ENCODE results near the gene EGLN2.

EGLN2 gene

DNA sequence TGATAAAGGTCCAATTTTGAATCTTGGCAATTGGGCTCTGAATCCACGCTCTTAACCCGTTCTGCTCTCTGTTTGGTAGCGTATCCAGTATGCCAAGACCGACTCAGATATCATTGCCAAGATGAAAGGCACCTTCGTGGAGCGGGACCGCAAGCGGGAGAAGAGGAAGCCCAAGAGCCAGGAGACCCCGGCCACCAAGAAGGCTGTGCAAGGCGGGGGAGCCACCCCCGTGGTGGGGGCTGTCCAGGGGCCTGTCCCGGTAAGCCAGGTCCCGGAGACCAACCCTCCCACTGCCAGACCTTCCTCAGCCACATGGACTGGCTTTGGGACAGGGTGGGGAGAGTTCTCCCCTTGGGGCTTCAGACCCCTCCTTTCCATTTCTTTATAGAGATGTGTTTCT lies 39.6 kb upstream of the EGLN2 start:
- H3K4me3 ChIP-seq (ENCODE audit: low read depth, low read length, poor library complexity, severe bottlenecking), result no peak overlapping the region
- peaks cover 30% of the 10 kb centered on the region for H3K79me2 ChIP-seq (ENCODE audit: insufficient read depth, low read length)
- H3K4me2 ChIP-seq (ENCODE audit: low read length), result no peak overlapping the region
- H3K27me3 ChIP-seq (ENCODE audit: insufficient read depth, low read length), result no peaks in the 10 kb centered on the region
- no peak overlapping the region for H3K27ac ChIP-seq (ENCODE audit: low read depth, low read length, poor library complexity, severe bottlenecking)
- H3K9ac ChIP-seq (ENCODE audit: low read length), result no peak overlapping the region
- H4K20me1 ChIP-seq (ENCODE audit: insufficient read depth, low read length), result no peaks in the 10 kb centered on the region
- no peak for TF ChIP-seq CTCF (IDR thresholded peaks at IDR 0.05; ENCODE audit: low read length)
- peaks cover 97% of the 10 kb centered on the region for H3K36me3 ChIP-seq (ENCODE audit: insufficient read depth, low read length)
- H2AFZ ChIP-seq (ENCODE audit: low read length), result no peak overlapping the region
- H3K4me1 ChIP-seq (ENCODE audit: insufficient read depth, low read length, severe bottlenecking), result peaks cover 27% of the 10 kb centered on the region
- H3F3A ChIP-seq (ENCODE audit: insufficient read depth, low read length), result no peaks in the 10 kb centered on the region
- no peaks in the 10 kb centered on the region for H3K9me2 ChIP-seq (ENCODE audit: low read depth, low read length)
- H3K9me3 ChIP-seq (ENCODE audit: low read length), result no peaks in the 10 kb centered on the region

GRCh38 chr19:40762754-40763470 lies 36.1 kb upstream of the EGLN2 start:
- Histone ChIP-seq H4K20me1 (ENCODE audit: insufficient read depth, low read length) (no peaks in the 10 kb centered on the region), H3K27me3 (ENCODE audit: insufficient read depth, low read length) (no peaks in the 10 kb centered on the region), H3K4me2 (ENCODE audit: low read length) (no peak overlapping the region), H2AFZ (ENCODE audit: low read length) (no peak overlapping the region), H3K79me2 (ENCODE audit: insufficient read depth, low read length) (no peaks in the 10 kb centered on the region), H3K9me2 (ENCODE audit: low read depth, low read length) (no peaks in the 10 kb centered on the region), H3K4me3 (ENCODE audit: low read depth, low read length, poor library complexity, severe bottlenecking) (no peak overlapping the region), H3K36me3 (ENCODE audit: insufficient read depth, low read length) (peaks cover 99% of the 10 kb centered on the region), H3F3A (ENCODE audit: insufficient read depth, low read length) (no peaks in the 10 kb centered on the region), H3K4me1 (ENCODE audit: insufficient read depth, low read length, severe bottlenecking) (no peaks in the 10 kb centered on the region), H3K9ac (ENCODE audit: low read length) (no peak overlapping the region), H3K9me3 (ENCODE audit: low read length) (no peaks in the 10 kb centered on the region), H3K27ac (ENCODE audit: low read depth, low read length, poor library complexity, severe bottlenecking) (no peak overlapping the region)
- no peak for TF ChIP-seq CTCF (IDR thresholded peaks at IDR 0.05; ENCODE audit: low read length)
- TF ChIP-seq EZH2 (IDR thresholded peaks at IDR 0.05; ENCODE audit: borderline replicate concordance, low read length), result no peak

DNA sequence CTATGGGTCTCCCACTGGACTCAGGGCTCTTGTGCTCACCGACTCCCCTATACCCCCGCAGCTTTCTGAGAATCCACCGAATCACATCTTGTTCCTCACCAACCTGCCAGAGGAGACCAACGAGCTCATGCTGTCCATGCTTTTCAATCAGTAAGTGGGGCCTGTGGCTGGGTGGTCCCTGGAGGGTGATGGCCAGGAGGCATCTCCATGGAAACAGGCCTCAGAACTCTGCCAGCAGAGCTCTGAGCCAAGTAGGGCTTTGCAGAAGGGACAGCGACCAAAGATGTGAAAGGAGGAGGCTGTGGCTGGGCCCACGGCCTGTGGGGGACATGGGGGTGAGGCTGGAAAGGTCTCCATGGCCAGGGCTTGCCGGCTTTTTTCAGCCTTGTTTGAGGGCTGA lies 35.5 kb upstream of the EGLN2 start:
- Histone ChIP-seq H4K20me1 (ENCODE audit: insufficient read depth, low read length) (no peaks in the 10 kb centered on the region), H3K27ac (ENCODE audit: low read depth, low read length, poor library complexity, severe bottlenecking) (no peak overlapping the region), H3K27me3 (ENCODE audit: insufficient read depth, low read length) (no peaks in the 10 kb centered on the region), H3K4me3 (ENCODE audit: low read depth, low read length, poor library complexity, severe bottlenecking) (no peak overlapping the region), H3K79me2 (ENCODE audit: insufficient read depth, low read length) (no peaks in the 10 kb centered on the region), H3K4me2 (ENCODE audit: low read length) (no peak overlapping the region), H3K9ac (ENCODE audit: low read length) (no peak overlapping the region), H3K9me3 (ENCODE audit: low read length) (no peaks in the 10 kb centered on the region), H3K36me3 (ENCODE audit: insufficient read depth, low read length) (peaks cover 93% of the 10 kb centered on the region), H3F3A (ENCODE audit: insufficient read depth, low read length) (no peaks in the 10 kb centered on the region), H2AFZ (ENCODE audit: low read length) (no peak overlapping the region), H3K9me2 (ENCODE audit: low read depth, low read length) (no peaks in the 10 kb centered on the region), H3K4me1 (ENCODE audit: insufficient read depth, low read length, severe bottlenecking) (no peaks in the 10 kb centered on the region)
- TF ChIP-seq CTCF (IDR thresholded peaks at IDR 0.05; ENCODE audit: low read length), result no peak
- TF ChIP-seq EZH2 (IDR thresholded peaks at IDR 0.05; ENCODE audit: borderline replicate concordance, low read length), result no peak
